NT2/D1 (cell line): ENCODE data around the gene USP15.

Experiments
- SUZ12 ChIP-seq: IDR thresholded peaks from 2 replicates; pipeline ENCODE4 v1.6.1; 2011; ENCODE audit not compliant: insufficient read length, insufficient read depth; ENCODE audit errors: extremely low read depth
- YY1 ChIP-seq: IDR thresholded peaks from 2 replicates; pipeline ENCODE4 v1.6.1; 2011; ENCODE audit not compliant: insufficient read length, insufficient read depth

DNA sequence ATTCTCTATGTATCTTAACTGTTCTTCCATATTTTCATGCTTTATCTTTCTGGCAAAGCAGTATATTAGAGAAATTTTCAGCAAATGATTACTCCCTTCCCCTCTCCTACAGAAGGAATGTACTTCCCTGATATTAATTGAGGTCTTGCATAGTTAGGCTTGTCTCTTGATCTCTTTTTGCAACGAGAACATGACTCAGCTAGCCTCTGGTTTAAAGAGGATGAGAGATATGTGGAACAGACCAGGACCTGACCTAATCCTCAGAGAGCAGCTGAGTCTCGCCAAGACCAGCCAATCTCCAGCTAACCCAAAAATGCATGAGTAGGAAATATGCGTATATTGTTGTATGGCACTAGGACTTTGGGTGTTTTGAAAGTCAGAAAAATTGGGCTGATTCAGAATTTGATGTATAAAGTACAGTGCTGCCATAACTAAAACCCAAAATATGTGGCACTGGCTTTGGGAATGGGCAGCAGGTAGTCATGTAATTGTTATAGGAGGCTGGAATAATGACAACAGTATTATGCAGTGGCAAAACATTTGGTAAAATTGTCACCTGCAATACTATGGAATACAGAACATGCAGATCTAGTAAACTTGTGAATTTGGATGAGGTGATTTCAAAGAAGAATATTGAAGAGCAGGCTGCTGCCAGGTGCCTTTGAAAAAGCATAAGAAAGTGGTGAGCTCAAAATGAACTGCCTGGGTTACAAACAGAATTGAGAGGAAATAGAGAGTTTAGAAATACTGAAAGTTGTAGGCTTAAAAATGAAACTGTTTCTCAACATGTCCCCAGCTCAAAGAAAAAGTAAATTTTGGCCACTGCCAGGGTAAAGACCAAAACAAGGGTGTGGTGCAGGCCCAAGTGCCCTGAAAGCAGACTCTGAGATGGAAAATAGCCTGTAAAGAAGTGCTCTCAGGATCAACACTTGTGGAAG is 9.3 kb upstream of the USP15 start:
- no peak for TF ChIP-seq YY1
- TF ChIP-seq SUZ12, result no peak
